ENCODE measurements around the gene BCL2. TPM values are rescaled to one million over a fixed set of nuclear protein-coding genes. Genes with fewer than 3 reads are reported as not detected.

Gene BCL2
- total RNA-seq, 1 experiment from 2014 or later: 2.5 TPM

DNA sequence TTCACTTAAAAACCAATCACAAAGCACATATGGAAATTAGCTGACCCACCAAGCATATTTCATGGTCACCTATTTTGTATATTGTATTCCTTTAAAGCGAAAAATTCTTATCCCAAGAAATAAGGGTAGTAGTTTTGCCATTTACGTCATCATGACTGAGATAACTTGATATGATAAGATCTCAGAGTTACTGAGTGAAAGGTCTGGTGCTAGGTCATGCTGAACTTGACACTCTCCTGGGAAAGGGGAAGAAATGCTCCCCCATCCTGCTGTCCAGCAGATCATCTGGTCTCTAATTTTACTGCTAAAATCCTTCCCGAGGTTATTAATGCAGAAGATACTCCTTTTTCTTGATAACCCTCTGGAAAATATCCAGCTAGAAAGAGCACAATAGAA, 78.3 kb downstream of the BCL2 start:
- intact Hi-C loops (cut with micrococcal nuclease): no loop called here
- H3K9ac ChIP-seq (ENCODE audit: low read length): no peak overlapping the region
- no peak overlapping the region for H2AFZ ChIP-seq (ENCODE audit: low read depth, low read length, poor library complexity, severe bottlenecking)
- DNase-seq (ENCODE audit: low read depth, low spot score) (no peak), ATAC-seq (no peak)
- no peaks in the 10 kb centered on the region for H3K9me3 ChIP-seq (ENCODE audit: control insufficient read depth in 1 of 2, insufficient read depth in 1 of 2, low read depth in 1 of 2, low read length in 2 of 2)
- H3K4me2 ChIP-seq (ENCODE audit: low read length): no peak overlapping the region
- H3K27me3 ChIP-seq (ENCODE audit: insufficient read depth, low read length): no peaks in the 10 kb centered on the region
- ChIA-PET POLR2A (no interaction called here), CTCF (no interaction called here), RAD21 (ENCODE audit: low non-redundant PET in 1 of 2, low total read pairs in 2 of 2, uncharacterized antibody in 2 of 2, unreplicated experiment in 2 of 2) (no interaction called here)
- no peak overlapping the region for H3K4me3 ChIP-seq (replicated peaks in 1 of 2; ENCODE audit: low read depth in 1 of 2, low read length in 2 of 2)
- no TSS peak for BruUV-seq (replicated peaks)
- no peaks in the 10 kb centered on the region for H3K79me2 ChIP-seq (ENCODE audit: insufficient read depth, low read length)
- H4K20me1 ChIP-seq (ENCODE audit: insufficient read depth): no peaks in the 10 kb centered on the region
- peaks cover 13 to 18% of the 10 kb centered on the region in 2 experiments for H3K4me1 ChIP-seq (ENCODE audit: control insufficient read depth in 1 of 2, insufficient read depth in 2 of 2, low read length in 2 of 2)
- TF ChIP-seq TCF7L2 (IDR thresholded peaks at IDR 0.05; ENCODE audit: borderline replicate concordance, extremely low read depth, insufficient read depth, insufficient read length): no peak
- TF ChIP-seq POLR2AphosphoS5 (IDR thresholded peaks at IDR 0.05; ENCODE audit: low read depth, low read length): no peak
- no peak for TF ChIP-seq JUND (IDR thresholded peaks at IDR 0.05)
- no peak for TF ChIP-seq YY1 (IDR thresholded peaks at IDR 0.05; ENCODE audit: extremely low read depth, insufficient replicate concordance, low read depth, low read length)
- no peak for TF ChIP-seq POLR2A (IDR thresholded peaks at IDR 0.05; ENCODE audit: borderline replicate concordance, extremely low read depth, insufficient read depth, insufficient read length)
- no peak for TF ChIP-seq ELF1 (IDR thresholded peaks at IDR 0.05; ENCODE audit: borderline replicate concordance, low read depth)
- TF ChIP-seq FOSL1 (IDR thresholded peaks at IDR 0.05; ENCODE audit: low read depth): no peak
- TF ChIP-seq EZH2phosphoT487 (IDR thresholded peaks at IDR 0.05; ENCODE audit: borderline replicate concordance): no peak
- TF ChIP-seq, protein P1, sequence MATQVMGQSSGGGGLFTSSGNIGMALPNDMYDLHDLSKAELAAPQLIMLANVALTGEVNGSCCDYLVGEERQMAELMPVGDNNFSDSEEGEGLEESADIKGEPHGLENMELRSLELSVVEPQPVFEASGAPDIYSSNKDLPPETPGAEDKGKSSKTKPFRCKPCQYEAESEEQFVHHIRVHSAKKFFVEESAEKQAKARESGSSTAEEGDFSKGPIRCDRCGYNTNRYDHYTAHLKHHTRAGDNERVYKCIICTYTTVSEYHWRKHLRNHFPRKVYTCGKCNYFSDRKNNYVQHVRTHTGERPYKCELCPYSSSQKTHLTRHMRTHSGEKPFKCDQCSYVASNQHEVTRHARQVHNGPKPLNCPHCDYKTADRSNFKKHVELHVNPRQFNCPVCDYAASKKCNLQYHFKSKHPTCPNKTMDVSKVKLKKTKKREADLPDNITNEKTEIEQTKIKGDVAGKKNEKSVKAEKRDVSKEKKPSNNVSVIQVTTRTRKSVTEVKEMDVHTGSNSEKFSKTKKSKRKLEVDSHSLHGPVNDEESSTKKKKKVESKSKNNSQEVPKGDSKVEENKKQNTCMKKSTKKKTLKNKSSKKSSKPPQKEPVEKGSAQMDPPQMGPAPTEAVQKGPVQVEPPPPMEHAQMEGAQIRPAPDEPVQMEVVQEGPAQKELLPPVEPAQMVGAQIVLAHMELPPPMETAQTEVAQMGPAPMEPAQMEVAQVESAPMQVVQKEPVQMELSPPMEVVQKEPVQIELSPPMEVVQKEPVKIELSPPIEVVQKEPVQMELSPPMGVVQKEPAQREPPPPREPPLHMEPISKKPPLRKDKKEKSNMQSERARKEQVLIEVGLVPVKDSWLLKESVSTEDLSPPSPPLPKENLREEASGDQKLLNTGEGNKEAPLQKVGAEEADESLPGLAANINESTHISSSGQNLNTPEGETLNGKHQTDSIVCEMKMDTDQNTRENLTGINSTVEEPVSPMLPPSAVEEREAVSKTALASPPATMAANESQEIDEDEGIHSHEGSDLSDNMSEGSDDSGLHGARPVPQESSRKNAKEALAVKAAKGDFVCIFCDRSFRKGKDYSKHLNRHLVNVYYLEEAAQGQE (IDR thresholded peaks at IDR 0.05; ENCODE audit: low read depth): no peak
- TF ChIP-seq, protein P2, sequence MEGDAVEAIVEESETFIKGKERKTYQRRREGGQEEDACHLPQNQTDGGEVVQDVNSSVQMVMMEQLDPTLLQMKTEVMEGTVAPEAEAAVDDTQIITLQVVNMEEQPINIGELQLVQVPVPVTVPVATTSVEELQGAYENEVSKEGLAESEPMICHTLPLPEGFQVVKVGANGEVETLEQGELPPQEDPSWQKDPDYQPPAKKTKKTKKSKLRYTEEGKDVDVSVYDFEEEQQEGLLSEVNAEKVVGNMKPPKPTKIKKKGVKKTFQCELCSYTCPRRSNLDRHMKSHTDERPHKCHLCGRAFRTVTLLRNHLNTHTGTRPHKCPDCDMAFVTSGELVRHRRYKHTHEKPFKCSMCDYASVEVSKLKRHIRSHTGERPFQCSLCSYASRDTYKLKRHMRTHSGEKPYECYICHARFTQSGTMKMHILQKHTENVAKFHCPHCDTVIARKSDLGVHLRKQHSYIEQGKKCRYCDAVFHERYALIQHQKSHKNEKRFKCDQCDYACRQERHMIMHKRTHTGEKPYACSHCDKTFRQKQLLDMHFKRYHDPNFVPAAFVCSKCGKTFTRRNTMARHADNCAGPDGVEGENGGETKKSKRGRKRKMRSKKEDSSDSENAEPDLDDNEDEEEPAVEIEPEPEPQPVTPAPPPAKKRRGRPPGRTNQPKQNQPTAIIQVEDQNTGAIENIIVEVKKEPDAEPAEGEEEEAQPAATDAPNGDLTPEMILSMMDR (IDR thresholded peaks at IDR 0.05 in 2 of 3, conservative IDR thresholded peaks at IDR 0.05 in 1 of 3; ENCODE audit: borderline replicate concordance in 1 of 3, insufficient read depth in 1 of 3, low read depth in 2 of 3, low read length in 2 of 3): no peak
- TF ChIP-seq, protein P3, sequence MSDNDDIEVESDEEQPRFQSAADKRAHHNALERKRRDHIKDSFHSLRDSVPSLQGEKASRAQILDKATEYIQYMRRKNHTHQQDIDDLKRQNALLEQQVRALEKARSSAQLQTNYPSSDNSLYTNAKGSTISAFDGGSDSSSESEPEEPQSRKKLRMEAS (IDR thresholded peaks at IDR 0.05): no peak
- TF ChIP-seq, protein P4, sequence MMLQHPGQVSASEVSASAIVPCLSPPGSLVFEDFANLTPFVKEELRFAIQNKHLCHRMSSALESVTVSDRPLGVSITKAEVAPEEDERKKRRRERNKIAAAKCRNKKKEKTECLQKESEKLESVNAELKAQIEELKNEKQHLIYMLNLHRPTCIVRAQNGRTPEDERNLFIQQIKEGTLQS (IDR thresholded peaks at IDR 0.05): no peak
- TF ChIP-seq CBX3 (IDR thresholded peaks at IDR 0.05; ENCODE audit: low read depth): no peak
- TF ChIP-seq EGR1 (IDR thresholded peaks at IDR 0.05; ENCODE audit: low read depth): no peak
- no peak for TF ChIP-seq SRF (IDR thresholded peaks at IDR 0.05; ENCODE audit: low read depth)
- TF ChIP-seq SP1 (IDR thresholded peaks at IDR 0.05; ENCODE audit: low read depth): no peak
- TF ChIP-seq, protein P5, sequence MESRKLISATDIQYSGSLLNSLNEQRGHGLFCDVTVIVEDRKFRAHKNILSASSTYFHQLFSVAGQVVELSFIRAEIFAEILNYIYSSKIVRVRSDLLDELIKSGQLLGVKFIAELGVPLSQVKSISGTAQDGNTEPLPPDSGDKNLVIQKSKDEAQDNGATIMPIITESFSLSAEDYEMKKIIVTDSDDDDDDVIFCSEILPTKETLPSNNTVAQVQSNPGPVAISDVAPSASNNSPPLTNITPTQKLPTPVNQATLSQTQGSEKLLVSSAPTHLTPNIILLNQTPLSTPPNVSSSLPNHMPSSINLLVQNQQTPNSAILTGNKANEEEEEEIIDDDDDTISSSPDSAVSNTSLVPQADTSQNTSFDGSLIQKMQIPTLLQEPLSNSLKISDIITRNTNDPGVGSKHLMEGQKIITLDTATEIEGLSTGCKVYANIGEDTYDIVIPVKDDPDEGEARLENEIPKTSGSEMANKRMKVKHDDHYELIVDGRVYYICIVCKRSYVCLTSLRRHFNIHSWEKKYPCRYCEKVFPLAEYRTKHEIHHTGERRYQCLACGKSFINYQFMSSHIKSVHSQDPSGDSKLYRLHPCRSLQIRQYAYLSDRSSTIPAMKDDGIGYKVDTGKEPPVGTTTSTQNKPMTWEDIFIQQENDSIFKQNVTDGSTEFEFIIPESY (IDR thresholded peaks at IDR 0.05; ENCODE audit: extremely low read depth, insufficient replicate concordance, low read length): no peak
- no peak for TF ChIP-seq SIN3A (IDR thresholded peaks at IDR 0.05; ENCODE audit: low read depth)
- TF ChIP-seq ZNF274 (IDR thresholded peaks at IDR 0.05; ENCODE audit: low read depth, low read length): no peak
- no peaks in the 10 kb centered on the region for H3K36me3 ChIP-seq (ENCODE audit: control insufficient read depth in 1 of 2, insufficient read depth in 2 of 2, low read length in 2 of 2)
- no peak overlapping the region for H3K27ac ChIP-seq (ENCODE audit: low read depth, low read length)
- no peaks in the 10 kb centered on the region for H3K9me2 ChIP-seq (ENCODE audit: insufficient read depth)
